C4-2B (cell line): ENCODE measurements around the gene DLX2.

Source experiments
- ZFX ChIP-seq: fragments of 450-650 bp; IDR thresholded peaks from 2 replicates; pipeline ENCODE4 v1.6.1; 2017
- TF ChIP-seq, protein P1 (sequence below): fragments of 450-650 bp; conservative IDR thresholded peaks from 2 replicates; pipeline ENCODE4 v1.5.1; 2017; ENCODE audit warnings: mild to moderate bottlenecking

DNA sequence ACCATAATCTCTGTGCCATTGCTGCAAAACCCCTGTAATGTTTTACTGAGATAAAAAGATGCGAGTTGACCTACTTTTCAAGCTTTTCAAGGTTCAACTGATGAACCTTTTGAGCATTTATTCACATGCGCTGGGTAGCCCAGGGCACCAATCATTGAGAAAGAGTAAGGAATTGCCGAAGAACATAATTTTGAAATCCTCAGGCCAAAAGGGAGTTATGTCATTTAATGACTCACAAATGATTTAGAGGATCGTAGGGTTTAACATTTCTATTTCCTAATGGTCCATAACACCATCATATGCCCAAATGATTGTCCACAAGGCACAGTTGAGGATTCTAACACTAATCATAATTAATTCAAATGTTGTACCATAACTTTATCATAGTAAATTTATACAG is 37.6 kb downstream of the DLX2 start:
- TF ChIP-seq, protein P1, sequence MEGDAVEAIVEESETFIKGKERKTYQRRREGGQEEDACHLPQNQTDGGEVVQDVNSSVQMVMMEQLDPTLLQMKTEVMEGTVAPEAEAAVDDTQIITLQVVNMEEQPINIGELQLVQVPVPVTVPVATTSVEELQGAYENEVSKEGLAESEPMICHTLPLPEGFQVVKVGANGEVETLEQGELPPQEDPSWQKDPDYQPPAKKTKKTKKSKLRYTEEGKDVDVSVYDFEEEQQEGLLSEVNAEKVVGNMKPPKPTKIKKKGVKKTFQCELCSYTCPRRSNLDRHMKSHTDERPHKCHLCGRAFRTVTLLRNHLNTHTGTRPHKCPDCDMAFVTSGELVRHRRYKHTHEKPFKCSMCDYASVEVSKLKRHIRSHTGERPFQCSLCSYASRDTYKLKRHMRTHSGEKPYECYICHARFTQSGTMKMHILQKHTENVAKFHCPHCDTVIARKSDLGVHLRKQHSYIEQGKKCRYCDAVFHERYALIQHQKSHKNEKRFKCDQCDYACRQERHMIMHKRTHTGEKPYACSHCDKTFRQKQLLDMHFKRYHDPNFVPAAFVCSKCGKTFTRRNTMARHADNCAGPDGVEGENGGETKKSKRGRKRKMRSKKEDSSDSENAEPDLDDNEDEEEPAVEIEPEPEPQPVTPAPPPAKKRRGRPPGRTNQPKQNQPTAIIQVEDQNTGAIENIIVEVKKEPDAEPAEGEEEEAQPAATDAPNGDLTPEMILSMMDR, result no peak
- TF ChIP-seq ZFX, result no peak
